Right atrium auricular region (tissue), 2 donors: ENCODE data around the gene BBLN. TPM values are rescaled to one million over a fixed set of nuclear protein-coding genes. Genes with fewer than 3 reads are reported as not detected.
"Not testable (repeated sequence)": the region's sequence is repeated elsewhere in the genome, so short reads cannot be mapped to it uniquely, and the experiment has no call there.

Source experiments
- DNase-seq: peaks from one replicate; pipeline ENCODE4 v3.0.0-alpha.2; 2019; ENCODE audit warnings: low spot score
- H3K27ac ChIP-seq, 2 donors: fragments of 200-600 bp; sonication (generic); 1 replicate in 1 of 2; 2 replicates in 1 of 2; pipeline ENCODE4 v1.5.1; 2016 to 2019
- H3K27me3 ChIP-seq, 2 donors: fragments of 200-600 bp; sonication (generic); one replicate each; pipeline versions ENCODE4 v1.5.1 to v1.6.0; 2017 to 2019
- H3K36me3 ChIP-seq: fragments of 200-600 bp; sonication (generic); one replicate; pipeline ENCODE4 v1.5.1; 2016
- H3K4me1 ChIP-seq, 2 donors: fragments of 200-600 bp; sonication (generic); one replicate each; pipeline versions ENCODE4 v1.5.1 to v1.6.0; 2017 to 2019
- H3K4me3 ChIP-seq, 2 donors: fragments of 200-600 bp; sonication (generic); 1 replicate in 1 of 2; 2 replicates in 1 of 2; pipeline ENCODE4 v1.5.1; 2017 to 2019; ENCODE audit warnings: mild to moderate bottlenecking in 1 of 2, moderate library complexity in 1 of 2
- H3K9me3 ChIP-seq, 2 donors: fragments of 200-600 bp; sonication (generic); one replicate each; pipeline ENCODE4 v1.5.1; 2019
- CTCF ChIP-seq, 2 donors: fragments of 200-600 bp; sonication (generic); IDR thresholded peaks; one replicate each; pipeline ENCODE4 v1.5.1; 2019; ENCODE audit warnings: antibody characterized with exemption in 2 of 2
- total RNA-seq, 2 donors: library from RNA; depleted of rRNA; stranded (reverse); fragments of >200 nt; gene quantifications; one replicate each; pipeline ENCODE4 v1.1.0, GENCODE V29; 2016

The BBLN gene
- total RNA-seq, 2 donors from 2014 or later, result 219 to 362 TPM

- Histone ChIP-seq H3K27ac (peak overlapping the region; percentile 93 to 100), H3K36me3 (peaks cover 9% of the 10 kb centered on the region), H3K27me3 (no peaks in the 10 kb centered on the region), H3K4me1 (peaks cover 0 to 31% of the 10 kb centered on the region in 2 donors), H3K4me3 (peak overlapping the region; percentile 85 to 90), H3K9me3 (peaks cover 0 to 4% of the 10 kb centered on the region in 2 donors)
- no peak for DNase-seq
- TF ChIP-seq CTCF (IDR thresholded peaks at IDR 0.05), result no peak
Measured at GRCh38 chr9:128128836-128129590, 31.1 kb upstream of the BBLN start.

- peak; percentile 78 for DNase-seq
- H3K36me3 ChIP-seq, H3K9me3 ChIP-seq, H3K27ac ChIP-seq, H3K27me3 ChIP-seq, H3K4me3 ChIP-seq: not testable (repeated sequence)
- peaks cover 0 to 30% of the 10 kb centered on the region in 2 donors for H3K4me1 ChIP-seq
- peak; percentile 42 to 56 for TF ChIP-seq CTCF (IDR thresholded peaks at IDR 0.05)
Measured at GRCh38 chr9:128129976-128130590, 30.0 kb upstream of the BBLN start.

- peaks cover 0 to 24% of the 10 kb centered on the region in 2 donors for H3K4me1 ChIP-seq
- H3K36me3 ChIP-seq, H3K9me3 ChIP-seq, DNase-seq, H3K27ac ChIP-seq, H3K27me3 ChIP-seq, H3K4me3 ChIP-seq: not testable (repeated sequence)
Measured at GRCh38 chr9:128130651-128131050, 29.4 kb upstream of the BBLN start.

- H3K27ac ChIP-seq, H3K9me3 ChIP-seq, H3K4me3 ChIP-seq, H3K36me3 ChIP-seq, DNase-seq, H3K27me3 ChIP-seq: not testable (repeated sequence)
- peaks cover 0 to 17% of the 10 kb centered on the region in 2 donors for H3K4me1 ChIP-seq
Measured at GRCh38 chr9:128131346-128131745, 28.7 kb upstream of the BBLN start.

GRCh38 chr9:128132139-128132538 is 27.9 kb upstream of the BBLN start:
- not testable (repeated sequence) for H3K36me3 ChIP-seq, H3K4me3 ChIP-seq, DNase-seq, H3K9me3 ChIP-seq, H3K27me3 ChIP-seq, H3K27ac ChIP-seq
- peaks cover 0 to 11% of the 10 kb centered on the region in 2 donors for H3K4me1 ChIP-seq

- H3K4me3 ChIP-seq, H3K36me3 ChIP-seq, H3K9me3 ChIP-seq, DNase-seq, H3K27ac ChIP-seq, H3K27me3 ChIP-seq, H3K4me1 ChIP-seq: not testable (repeated sequence)
Measured at GRCh38 chr9:128135561-128135960, 24.5 kb upstream of the BBLN start.

- no peaks in the 10 kb centered on the region for H3K27me3 ChIP-seq
- peaks cover 0 to 4% of the 10 kb centered on the region in 2 donors for H3K9me3 ChIP-seq
- no peak overlapping the region for H3K4me3 ChIP-seq
- no peak for TF ChIP-seq CTCF (IDR thresholded peaks at IDR 0.05)
- no peak overlapping the region for H3K27ac ChIP-seq
- no peaks in the 10 kb centered on the region for H3K4me1 ChIP-seq
- no peak for DNase-seq
- H3K36me3 ChIP-seq, result no peaks in the 10 kb centered on the region
Measured at GRCh38 chr9:128136816-128137793, 23.0 kb upstream of the BBLN start.
